ENCODE results near the gene TLN1. TPM values are rescaled to one million over a fixed set of nuclear protein-coding genes. Genes with fewer than 3 reads are reported as not detected.

Gene TLN1
- total and polyA plus RNA-seq, 10 donors: 79.9 to 881 (median 469) TPM

DNA sequence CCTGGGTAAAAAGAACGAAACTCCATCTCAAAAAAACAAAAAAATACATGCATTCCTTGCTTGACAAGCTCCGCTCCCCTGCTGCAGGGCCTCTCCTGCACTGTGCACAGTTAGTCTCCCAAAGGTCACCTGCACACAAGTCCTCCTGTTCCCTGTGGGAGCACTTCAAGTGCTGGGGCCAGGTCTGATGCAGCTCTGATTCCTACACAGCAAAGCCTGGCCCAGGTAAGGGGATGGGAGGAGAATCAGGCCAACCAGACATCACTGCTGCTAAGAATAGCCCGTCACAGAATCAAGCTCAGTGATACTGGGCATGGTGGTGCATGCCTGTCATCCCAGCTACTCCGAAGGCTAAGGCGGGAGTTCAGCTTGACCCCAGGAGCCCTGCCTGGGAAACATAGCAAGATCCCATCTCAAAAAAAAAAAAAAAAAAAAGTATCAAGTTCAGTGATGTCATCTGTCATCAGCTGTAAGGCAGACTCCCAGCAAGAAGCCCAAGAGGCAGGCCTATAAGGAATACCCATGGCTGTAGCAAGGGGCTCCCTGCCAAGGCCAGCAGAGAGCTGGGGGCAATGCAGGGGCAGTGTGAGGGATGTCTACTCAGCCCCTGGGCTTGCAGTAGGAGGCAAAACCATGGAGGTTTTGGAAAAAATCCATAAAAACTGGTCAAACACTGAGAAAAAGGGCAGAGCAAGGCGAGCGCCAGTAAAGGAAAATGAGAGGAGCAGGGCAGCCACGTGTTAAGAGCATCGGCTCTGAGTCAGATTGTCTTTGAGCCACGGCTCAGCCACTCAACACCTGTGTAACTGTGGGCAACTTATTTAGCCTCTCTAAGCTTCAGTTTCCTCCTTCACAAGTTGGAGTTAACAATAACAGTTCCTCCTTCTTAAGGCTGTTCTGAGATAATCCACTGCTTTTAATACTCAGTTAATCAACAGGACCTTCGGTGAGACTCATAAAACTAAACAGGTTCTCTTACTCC lies 45.5 kb downstream of the TLN1 start:
- TF ChIP-seq, protein P1, sequence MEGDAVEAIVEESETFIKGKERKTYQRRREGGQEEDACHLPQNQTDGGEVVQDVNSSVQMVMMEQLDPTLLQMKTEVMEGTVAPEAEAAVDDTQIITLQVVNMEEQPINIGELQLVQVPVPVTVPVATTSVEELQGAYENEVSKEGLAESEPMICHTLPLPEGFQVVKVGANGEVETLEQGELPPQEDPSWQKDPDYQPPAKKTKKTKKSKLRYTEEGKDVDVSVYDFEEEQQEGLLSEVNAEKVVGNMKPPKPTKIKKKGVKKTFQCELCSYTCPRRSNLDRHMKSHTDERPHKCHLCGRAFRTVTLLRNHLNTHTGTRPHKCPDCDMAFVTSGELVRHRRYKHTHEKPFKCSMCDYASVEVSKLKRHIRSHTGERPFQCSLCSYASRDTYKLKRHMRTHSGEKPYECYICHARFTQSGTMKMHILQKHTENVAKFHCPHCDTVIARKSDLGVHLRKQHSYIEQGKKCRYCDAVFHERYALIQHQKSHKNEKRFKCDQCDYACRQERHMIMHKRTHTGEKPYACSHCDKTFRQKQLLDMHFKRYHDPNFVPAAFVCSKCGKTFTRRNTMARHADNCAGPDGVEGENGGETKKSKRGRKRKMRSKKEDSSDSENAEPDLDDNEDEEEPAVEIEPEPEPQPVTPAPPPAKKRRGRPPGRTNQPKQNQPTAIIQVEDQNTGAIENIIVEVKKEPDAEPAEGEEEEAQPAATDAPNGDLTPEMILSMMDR (IDR thresholded peaks at IDR 0.05 in 8 of 11, conservative IDR thresholded peaks at IDR 0.05 in 3 of 11): no peak
- Histone ChIP-seq H3K4me1 (peaks cover 0 to 58% (median 18%) of the 10 kb centered on the region in 6 donors), H3K36me3 (peaks cover 0 to 39% (median 7%) of the 10 kb centered on the region in 6 donors), H3K4me3 (peak overlapping the region in 1 of 8 donors; percentile 67), H3K9me3 (no peaks in the 10 kb centered on the region), H3K27ac (peak overlapping the region in 1 of 8 donors; percentile 17), H3K27me3 (replicated peaks in 1 of 7) (peaks cover 0 to 7% (median 0%) of the 10 kb centered on the region in 7 donors)
- DNase-seq: no peak
- 69 to 85% (median 77%) methylated on average over 11 of the region's 11 CpGs for WGBS, 5 donors
- intact Hi-C loops (cut with DNase I; ENCODE audit: low total_unique reads): no loop called here

DNA sequence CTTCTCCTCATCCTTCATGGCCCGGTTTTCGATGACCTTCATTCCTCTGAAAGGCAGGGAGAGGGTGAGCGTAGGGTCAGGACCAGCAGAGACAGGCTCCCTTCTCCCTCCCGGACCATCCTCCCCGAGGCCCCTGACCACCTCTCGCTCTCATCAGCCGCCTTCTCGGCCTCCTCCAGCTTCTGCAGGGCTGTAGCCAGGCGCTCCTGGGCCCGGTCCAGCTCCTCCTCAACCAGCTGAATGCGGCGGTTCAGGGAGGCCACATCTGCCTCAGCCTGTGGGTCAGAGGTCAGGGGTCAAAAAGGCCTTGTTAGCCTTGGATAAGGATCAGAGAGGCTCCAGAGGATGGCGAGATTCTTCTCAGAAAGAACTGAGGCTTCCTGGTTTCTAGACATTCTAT lies 46.5 kb downstream of the TLN1 start:
- intact Hi-C loops (cut with DNase I; ENCODE audit: low total_unique reads): no loop called here
- no peak overlapping the region for H3K27ac ChIP-seq

DNA sequence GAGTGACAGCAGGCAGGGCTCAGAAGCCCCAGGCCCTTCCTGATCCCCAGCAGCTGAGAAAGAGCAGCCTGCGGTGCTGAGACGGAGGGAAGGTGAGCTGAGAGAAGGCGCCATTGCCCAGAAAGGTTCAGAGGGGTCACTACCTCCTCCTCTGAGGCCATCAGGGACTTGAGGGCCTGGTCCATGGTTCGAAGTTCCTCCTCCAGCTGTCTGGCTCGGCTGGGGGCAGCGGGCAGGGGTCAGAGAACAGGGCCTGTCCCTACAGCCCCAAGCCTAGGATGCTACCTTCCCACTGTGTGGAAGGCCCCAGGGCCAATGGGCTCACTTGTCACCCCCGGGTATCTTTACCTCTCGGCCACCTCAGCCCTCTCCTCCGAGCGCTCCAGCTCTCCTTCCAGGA lies 47.1 kb downstream of the TLN1 start:
- peaks cover 0 to 39% (median 7%) of the 10 kb centered on the region in 6 donors for H3K36me3 ChIP-seq
- H3K4me1 ChIP-seq: peaks cover 0 to 51% (median 10%) of the 10 kb centered on the region in 6 donors
- H3K27ac ChIP-seq: no peak overlapping the region
- no peak for TF ChIP-seq POLR2AphosphoS5 (IDR thresholded peaks at IDR 0.05)
- no peak for TF ChIP-seq POLR2A (IDR thresholded peaks at IDR 0.05)
- TF ChIP-seq, protein P1 (IDR thresholded peaks at IDR 0.05 in 8 of 11, conservative IDR thresholded peaks at IDR 0.05 in 3 of 11): no peak
- H3K9me3 ChIP-seq: no peaks in the 10 kb centered on the region
- intact Hi-C loops (cut with DNase I; ENCODE audit: low total_unique reads): no loop called here
- 93 to 97% (median 95%) methylated on average over 7 to 10 of the region's 10 CpGs for WGBS, 5 donors
- DNase-seq: peak; percentile 47
- H3K4me3 ChIP-seq: no peak overlapping the region
- H3K27me3 ChIP-seq (replicated peaks in 1 of 7): peaks cover 0 to 4% (median 0%) of the 10 kb centered on the region in 7 donors

More for the DNA sequence above, 46.5 kb downstream of the TLN1 start:
- Histone ChIP-seq H3K4me1 (peaks cover 0 to 54% (median 15%) of the 10 kb centered on the region in 6 donors), H3K4me3 (no peak overlapping the region), H3K27me3 (replicated peaks in 1 of 7) (peaks cover 0 to 7% (median 0%) of the 10 kb centered on the region in 7 donors), H3K36me3 (peaks cover 0 to 39% (median 7%) of the 10 kb centered on the region in 6 donors), H3K9me3 (no peaks in the 10 kb centered on the region)
- 73 to 94% (median 82%) methylated on average over 13 of the region's 13 CpGs for WGBS, 5 donors
- no peak for DNase-seq
- TF ChIP-seq POLR2A (IDR thresholded peaks at IDR 0.05) (no peak), POLR2AphosphoS5 (IDR thresholded peaks at IDR 0.05) (peak in 2 of 3 donors; percentile 34 to 63)
- TF ChIP-seq, protein P1 (IDR thresholded peaks at IDR 0.05 in 8 of 11, conservative IDR thresholded peaks at IDR 0.05 in 3 of 11): no peak

DNA sequence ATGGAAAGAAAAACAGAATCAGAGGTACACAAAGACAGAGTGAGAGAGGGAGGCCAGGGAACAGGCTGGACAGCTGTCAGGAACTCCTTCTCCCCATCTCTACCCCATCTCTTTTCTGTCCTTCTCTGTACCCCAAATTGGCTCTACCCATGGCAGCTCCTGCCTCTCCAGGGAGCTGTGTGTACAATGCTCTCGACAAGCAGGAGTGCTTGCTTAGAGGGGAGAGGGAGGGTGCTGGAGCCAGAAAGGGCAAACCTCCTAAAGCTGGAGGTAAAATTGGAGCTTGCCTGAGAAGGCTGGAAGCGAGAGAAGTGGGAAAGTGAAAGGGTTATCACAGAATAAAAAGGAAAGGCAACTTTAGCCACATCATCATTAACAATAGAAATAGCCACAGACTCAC lies 48.7 kb downstream of the TLN1 start:
- intact Hi-C loops (cut with DNase I; ENCODE audit: low total_unique reads): no loop called here
- Histone ChIP-seq H3K9me3 (no peaks in the 10 kb centered on the region), H3K4me3 (no peak overlapping the region), H3K27ac (no peak overlapping the region), H3K4me1 (peaks cover 0 to 35% (median 4%) of the 10 kb centered on the region in 6 donors), H3K27me3 (replicated peaks in 1 of 7) (no peaks in the 10 kb centered on the region), H3K36me3 (peaks cover 0 to 39% (median 7%) of the 10 kb centered on the region in 6 donors)
- WGBS, 5 donors: 71 to 89% (median 85%) methylated on average over 2 of the region's 2 CpGs
- TF ChIP-seq POLR2AphosphoS5 (IDR thresholded peaks at IDR 0.05): no peak
- no peak for TF ChIP-seq POLR2A (IDR thresholded peaks at IDR 0.05)
- TF ChIP-seq, protein P1 (IDR thresholded peaks at IDR 0.05 in 8 of 11, conservative IDR thresholded peaks at IDR 0.05 in 3 of 11): no peak
- DNase-seq: peak; percentile 6

Measured in spleen (tissue), 11 donors.